GM21360 (cell line): Measurements from ENCODE around the gene USP2.

Source experiments
- ATAC-seq: cut with Tn5 transposase; IDR thresholded peaks from one replicate; pipeline ENCODE4 v1.9.1; 2021; ENCODE audit warnings: mild to moderate bottlenecking, moderate library complexity; ENCODE audit not compliant: unreplicated experiment

The USP2 gene

GRCh38 chr11:119323532-119324033 lies 57.9 kb downstream of the USP2 start:
- no peak for ATAC-seq

DNA sequence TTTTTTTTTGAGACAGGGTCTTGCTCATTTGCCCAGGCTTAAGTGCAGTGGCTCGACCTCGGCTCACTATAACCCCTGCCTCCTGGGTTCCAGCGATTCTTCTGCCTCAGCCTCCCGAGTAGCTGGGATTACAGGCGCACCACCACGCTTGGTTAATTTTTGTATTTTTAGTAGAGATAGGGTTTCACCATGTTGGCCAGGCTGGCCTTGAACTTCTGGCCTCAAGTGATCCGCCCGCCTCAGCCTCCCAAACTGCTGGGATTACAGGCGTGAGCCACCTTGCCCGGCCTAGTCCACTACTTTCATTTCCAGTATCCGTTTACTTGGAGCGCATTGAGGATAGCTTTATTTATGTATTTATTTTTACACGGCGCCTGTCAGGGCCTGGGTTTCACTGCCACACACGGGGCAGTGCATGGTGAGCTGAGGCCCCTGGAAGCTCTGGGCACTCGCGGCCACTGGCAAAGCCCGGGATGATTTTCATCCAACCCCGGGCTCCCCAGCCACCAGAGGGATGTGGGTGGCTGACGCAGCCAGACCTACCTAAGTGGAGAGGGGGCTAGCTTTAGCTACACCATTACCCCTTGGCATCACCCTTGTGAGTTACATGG lies 58.5 kb downstream of the USP2 start:
- ATAC-seq: no peak

DNA sequence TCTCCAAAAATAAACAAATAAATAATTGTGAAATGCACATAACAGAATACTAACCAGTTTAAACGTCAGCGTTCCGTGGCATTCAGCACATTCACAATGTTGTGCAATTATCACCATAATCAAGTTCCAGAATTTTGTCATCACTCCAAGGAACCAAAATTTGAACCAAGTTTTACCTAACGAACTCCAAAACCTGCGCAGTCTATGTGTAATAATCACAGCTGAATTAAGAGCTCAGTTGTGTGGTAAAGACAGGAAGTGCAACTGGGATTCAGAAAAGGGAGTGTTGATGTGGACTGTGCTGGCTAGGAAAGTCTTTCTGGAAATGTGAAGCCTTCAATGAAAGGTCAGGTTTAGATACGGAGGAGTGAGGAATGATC lies 59.1 kb downstream of the USP2 start:
- no peak for ATAC-seq

DNA sequence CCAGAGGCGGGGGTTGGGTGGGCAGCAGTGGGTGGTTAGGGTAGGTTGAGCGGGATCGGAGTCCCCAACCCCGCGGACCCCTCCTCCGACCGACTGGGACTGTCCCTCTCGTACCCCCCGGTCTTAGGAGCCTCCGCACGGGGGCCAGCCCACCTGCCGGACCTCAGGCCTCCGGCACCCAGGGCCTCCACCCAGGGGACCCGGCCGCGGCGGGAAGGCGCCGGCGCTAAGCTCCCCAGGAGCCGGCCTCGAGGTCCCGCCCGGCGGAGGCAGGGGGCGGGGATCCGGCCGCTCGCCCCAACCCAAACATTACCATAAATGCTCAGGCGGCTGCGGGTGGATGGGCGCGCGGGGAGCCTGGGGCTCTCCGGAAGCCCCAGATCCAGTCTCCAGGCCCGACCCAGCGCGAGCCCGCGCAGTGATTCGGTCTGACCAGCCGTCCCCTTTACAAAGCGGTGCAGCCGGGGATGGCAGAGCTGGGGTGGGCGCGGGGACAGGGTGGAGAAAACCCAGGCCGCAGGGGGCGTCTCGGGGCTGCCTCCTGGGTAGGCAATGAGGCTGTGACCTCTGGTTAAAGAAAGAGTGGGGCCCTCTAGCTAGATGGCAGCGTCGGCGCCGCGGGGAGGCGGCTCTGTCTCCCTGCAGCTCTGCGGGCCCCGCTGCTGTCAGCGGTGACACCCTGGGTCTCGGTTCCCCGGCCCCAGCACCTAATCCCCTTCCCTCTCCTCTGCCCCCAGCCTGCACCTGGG lies 60.5 kb downstream of the USP2 start:
- no peak for ATAC-seq

GRCh38 chr11:119320240-119320775 lies 61.2 kb downstream of the USP2 start:
- ATAC-seq: no peak

GRCh38 chr11:119319700-119320239 lies 61.7 kb downstream of the USP2 start:
- no peak for ATAC-seq

DNA sequence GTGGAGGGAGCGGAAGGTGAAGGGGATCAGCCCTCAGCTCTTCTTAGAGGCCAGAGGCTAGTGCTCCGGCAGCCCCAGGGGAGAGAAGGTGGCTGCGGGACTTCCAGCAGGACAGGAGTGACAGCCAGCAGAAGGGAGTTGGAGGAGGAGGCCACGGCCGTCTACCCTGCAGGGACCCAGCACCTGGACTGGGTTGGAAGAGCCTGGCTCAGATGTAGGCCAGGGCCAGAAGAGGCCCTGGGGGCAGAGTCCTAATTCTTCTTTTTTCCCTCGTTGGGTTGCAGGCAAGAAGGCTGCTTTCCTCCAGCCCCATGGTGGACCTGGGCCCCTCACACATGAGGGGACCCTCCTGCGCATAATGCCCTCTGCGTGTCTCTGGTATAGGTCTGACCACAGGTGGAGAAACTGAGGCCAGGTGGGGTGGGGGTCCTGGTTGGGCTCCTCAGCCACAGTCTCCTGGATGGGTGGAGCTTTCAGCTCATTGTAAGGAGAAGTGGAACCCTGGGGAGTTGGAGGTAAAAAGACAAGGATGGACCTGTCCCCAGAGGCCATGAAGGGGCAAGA lies 62.3 kb downstream of the USP2 start:
- no peak for ATAC-seq

GRCh38 chr11:119318240-119319135 lies 63.0 kb downstream of the USP2 start:
- ATAC-seq: no peak

DNA sequence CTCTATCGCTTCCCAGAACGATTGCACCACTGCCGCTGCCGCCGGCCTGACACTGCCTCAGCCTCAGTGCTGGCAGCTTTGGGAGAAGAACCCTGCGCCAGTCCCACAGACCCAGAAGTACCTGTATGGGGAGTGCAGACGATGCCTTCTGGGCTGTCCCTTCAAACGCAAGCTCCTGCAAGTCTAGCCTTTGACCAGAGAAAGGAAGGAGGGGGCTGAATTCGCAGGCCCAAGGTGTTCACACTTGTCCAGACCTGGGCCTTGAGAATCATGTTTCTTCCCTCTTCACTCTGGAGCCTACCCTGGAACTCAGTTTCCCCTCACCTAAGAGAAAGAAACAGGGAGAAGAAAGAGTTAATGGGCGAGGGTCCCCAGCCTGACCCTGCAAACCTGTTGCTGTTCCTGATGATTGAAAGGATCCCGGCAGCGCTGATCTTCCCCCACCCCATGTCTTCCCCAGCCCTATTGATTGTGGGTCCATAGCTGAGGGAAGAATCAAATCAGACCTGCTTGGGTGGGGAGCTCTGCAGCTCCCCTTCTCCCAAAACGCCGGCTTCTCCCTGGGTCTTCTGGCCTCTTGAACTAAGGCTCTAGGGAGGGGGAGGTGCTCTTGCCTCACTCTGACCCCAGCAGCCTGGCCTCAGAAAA lies 63.8 kb downstream of the USP2 start:
- no peak for ATAC-seq

DNA sequence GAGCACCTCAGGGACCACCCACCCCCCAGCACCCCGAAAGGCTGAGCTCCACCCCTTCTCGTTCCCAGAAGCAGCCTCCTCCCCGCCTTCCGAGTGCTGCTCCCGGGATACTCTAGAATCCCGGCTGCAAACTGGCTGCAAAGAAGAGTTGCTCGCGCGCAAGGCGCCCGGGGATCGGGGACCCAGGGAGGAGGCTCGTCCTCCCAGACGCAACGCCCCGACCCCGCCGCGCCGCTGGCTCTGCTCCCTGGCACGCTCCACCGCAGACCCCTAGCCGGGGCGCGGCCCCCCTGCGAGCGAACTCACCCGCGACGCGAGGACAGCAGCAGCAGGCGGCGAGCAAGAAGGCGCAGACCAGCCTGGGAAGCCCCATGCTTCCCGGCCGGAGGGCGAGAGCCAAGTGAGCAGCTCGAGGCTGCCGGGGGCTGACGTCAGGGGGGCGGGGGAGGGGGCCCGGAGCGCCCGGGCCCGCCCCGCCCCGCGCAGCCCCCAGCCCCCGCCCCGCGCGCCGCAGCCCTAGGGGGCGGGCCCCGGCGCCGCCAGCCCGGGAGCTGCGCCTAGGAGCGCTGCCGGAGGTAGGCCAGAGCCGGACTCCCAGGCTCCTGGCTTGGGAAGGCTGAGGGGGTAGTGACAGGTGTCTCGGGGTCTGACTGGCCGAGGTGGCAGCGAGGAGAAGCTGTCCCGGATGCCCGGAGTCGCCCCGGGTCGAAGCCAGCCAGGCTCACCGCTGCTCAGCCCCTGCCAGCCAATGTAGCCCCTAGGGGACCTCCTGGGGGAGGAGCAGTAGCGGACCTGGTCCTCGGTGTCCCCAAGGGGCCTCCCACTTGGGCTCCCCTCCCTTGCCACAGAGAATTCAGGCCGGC lies 64.5 kb downstream of the USP2 start, which contains the start of gene MCAM:
TSS of gene MCAM (minus strand) at position 402 of the 863 bp plus-strand sequence. CDS start at position 373, 29 bp downstream.
- ATAC-seq: no peak

DNA sequence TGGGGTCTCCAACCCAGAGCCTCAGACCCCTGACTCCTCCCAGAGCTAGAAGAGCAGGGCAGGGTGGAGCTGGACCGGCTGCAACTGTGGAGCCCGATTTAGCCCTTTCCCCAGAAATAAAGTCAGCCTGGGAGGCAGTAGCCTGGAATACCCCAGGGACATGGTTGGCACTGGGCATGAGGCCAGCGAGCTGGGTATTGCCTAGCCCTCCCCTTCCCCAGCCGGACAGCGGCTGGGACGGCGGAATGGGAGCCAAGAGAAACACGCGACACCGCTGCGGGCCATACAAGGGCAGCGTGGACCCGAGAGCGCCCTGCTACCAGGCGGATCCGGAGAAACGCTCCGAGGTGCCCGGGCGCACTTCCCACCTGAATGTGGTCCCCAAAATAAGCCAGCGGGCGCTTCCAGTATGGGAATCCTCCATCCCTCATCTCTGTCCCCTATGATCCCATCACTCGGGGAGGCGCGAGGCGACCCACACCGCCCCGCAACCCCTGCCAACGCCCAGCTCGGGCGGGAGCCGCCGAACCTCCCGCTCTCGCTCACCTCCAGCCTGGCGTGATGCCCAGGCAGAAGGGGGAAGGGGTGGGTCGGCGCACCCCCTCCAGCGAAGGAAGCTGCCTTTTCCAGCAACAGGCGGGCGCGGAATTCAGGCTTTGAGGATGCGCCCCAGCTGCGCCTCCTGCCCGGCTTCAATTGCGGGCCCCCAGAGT lies 65.3 kb downstream of the USP2 start:
- no peak for ATAC-seq

GRCh38 chr11:119315131-119316015 lies 66.1 kb downstream of the USP2 start:
- ATAC-seq: no peak

GRCh38 chr11:119314726-119315125 lies 66.8 kb downstream of the USP2 start:
- ATAC-seq: no peak

- ATAC-seq: no peak
Measured at GRCh38 chr11:119310682-119311052, 70.8 kb downstream of the USP2 start.

DNA sequence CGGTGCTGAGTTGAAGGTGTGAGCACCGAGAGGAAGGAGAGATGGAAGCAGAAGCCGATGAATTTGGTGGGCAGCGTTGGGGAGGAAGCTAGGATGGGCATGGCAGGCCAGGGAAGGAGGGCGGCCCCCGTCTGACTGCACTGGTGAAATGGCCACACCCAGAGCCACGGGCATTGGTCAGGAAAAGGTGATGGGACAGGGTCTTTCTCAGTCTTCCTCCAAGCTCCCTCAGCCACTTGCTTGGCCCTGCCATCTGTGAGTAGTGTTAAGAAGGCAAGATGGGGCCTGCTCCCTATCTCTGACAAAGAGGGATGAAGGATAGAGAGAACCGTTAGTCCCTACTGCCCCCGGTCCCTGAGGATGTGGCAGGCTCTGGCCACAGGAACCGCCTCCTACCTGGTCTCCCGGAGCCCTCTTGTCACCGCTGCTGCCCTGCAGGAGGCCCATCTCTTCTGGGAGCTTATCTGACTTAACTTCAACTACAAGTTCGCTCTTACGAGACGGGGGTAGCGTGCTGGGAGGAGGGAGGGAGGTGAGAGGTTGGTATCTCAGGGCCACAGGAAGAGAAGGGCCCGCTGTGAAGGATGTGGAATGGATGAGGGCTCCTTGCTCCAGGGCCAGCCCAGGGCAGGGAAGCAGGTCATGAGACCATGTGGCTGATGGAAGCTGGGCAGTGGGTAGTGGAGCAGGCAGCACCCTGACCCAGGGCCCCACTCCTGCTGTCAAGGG lies 71.4 kb downstream of the USP2 start:
- no peak for ATAC-seq

DNA sequence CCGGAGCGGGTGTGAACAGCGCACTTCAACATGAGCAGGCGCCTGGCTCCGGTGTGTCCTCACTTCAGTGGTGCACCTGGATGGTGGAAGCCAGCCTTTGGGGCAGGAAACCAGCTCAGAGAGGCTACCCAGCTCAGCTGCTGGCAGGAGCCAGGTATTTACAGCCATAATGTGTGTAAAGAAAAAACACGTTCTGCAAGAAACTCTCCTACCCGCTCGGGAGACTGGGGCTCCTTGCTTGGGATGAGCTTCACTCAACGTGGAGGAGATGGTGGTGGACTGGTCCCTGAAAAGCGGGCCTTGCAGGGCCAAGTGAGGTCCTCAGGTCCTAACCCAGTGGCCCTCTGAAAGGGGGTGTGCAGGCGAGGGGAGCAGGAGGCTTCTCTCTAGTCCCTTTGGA lies 72.1 kb downstream of the USP2 start:
- no peak for ATAC-seq

GRCh38 chr11:119307974-119308373 lies 73.5 kb downstream of the USP2 start:
- ATAC-seq: no peak
